Epithelial cell of esophagus (primary cell): ENCODE data around the gene KCNA3.

Experiments
- DNase-seq: peaks from one replicate; pipeline ENCODE4 v3.0.0; 2010; ENCODE audit warnings: low read depth
- H3K4me3 ChIP-seq: 2 replicates; pipeline ENCODE4 v1.5.1; 2011; ENCODE audit warnings: mild to moderate bottlenecking, low read length, control low read depth
- CTCF ChIP-seq: IDR thresholded peaks from 2 replicates; pipeline ENCODE4 v1.5.1; 2011; ENCODE audit warnings: low read depth, mild to moderate bottlenecking, low read length, control low read depth, inconsistent platforms; ENCODE audit not compliant: insufficient read depth; ENCODE audit errors: missing control alignments

Gene KCNA3

GRCh38 chr1:110628323-110629105 lies 46.2 kb downstream of the KCNA3 start:
- DNase-seq = no peak
- H3K4me3 ChIP-seq = no peak overlapping the region
- TF ChIP-seq CTCF = no peak

GRCh38 chr1:110627764-110628163 lies 47.0 kb downstream of the KCNA3 start:
- no peak for DNase-seq
- no peak for TF ChIP-seq CTCF
- H3K4me3 ChIP-seq = no peak overlapping the region

DNA sequence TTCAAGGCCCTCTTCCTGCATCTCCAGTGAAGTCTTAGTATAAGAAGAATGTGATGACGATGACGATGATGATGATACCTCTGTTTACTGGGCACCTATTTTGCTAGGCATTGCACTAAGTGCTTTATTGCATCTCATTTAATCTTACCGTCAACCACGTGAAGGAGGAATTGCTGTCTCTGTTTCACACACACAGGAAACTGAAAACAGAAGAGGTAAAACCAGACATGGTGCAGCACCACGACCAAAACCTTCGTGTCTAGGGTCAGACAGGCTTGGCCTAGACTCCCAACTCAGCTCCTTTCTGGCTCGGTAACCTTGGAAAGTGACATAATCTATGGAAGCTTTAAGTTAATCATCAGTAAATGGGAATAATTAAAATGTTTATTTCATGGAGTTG lies 47.9 kb downstream of the KCNA3 start:
- no peak for DNase-seq
- H3K4me3 ChIP-seq = no peak overlapping the region
- no peak for TF ChIP-seq CTCF
